ENCODE measurements around the gene NSMCE1. TPM values are rescaled to one million over a fixed set of nuclear protein-coding genes. Genes with fewer than 3 reads are reported as not detected.
A peak's percentile ranks its signal among the peaks of the same experiment; 100 is the strongest.

The NSMCE1 gene
- total RNA-seq, 1 experiment from 2014 or later: 45.7 TPM

GRCh38 chr16:27242398-27242797 lies 26.2 kb downstream of the NSMCE1 start:
- POLR2A ChIA-PET (ENCODE audit: low non-redundant PET): no interaction called here
- CTCF ChIA-PET: interaction anchor here (1.6 kb wide), 1 partner anchor 12 kb away, joined by 3 read pairs; no protein-coding TSS in a partner anchor
- DNase-seq (ENCODE audit: low spot score): no peak
- no TSS peak for BruUV-seq (replicated peaks)
- peak overlapping the region; percentile 24 for H3K4me3 ChIP-seq (ENCODE audit: low read depth, low read length, poor library complexity, severe bottlenecking)
- H3K36me3 ChIP-seq (ENCODE audit: insufficient read depth, low read length, poor library complexity, severe bottlenecking): no peaks in the 10 kb centered on the region
- H3K27me3 ChIP-seq (replicated peaks; ENCODE audit: insufficient read depth, low read depth, low read length, poor library complexity): no peaks in the 10 kb centered on the region
- no peak for TF ChIP-seq EZH2 (IDR thresholded peaks at IDR 0.05; ENCODE audit: borderline replicate concordance, low read depth, low read length, poor library complexity, severe bottlenecking)
- no peak for TF ChIP-seq CTCF (conservative IDR thresholded peaks at IDR 0.05; ENCODE audit: low read depth, low read length)
- H3K4me1 ChIP-seq (ENCODE audit: insufficient read depth, low read length, poor library complexity, severe bottlenecking): peaks cover 37% of the 10 kb centered on the region
- intact Hi-C loops (cut with micrococcal nuclease; ENCODE audit: unreplicated experiment): no loop called here
- H3K9me3 ChIP-seq (ENCODE audit: low read depth, low read length, poor library complexity, severe bottlenecking): no peaks in the 10 kb centered on the region
- peak overlapping the region; percentile 70 for H3K27ac ChIP-seq (ENCODE audit: low read depth, low read length, poor library complexity, severe bottlenecking)

- CTCF ChIA-PET: no interaction called here
- Histone ChIP-seq H3K4me1 (ENCODE audit: insufficient read depth, low read length, poor library complexity, severe bottlenecking) (peaks cover 43% of the 10 kb centered on the region), H3K4me3 (ENCODE audit: low read depth, low read length, poor library complexity, severe bottlenecking) (no peak overlapping the region), H3K9me3 (ENCODE audit: low read depth, low read length, poor library complexity, severe bottlenecking) (no peaks in the 10 kb centered on the region), H3K27me3 (replicated peaks; ENCODE audit: insufficient read depth, low read depth, low read length, poor library complexity) (no peaks in the 10 kb centered on the region), H3K36me3 (ENCODE audit: insufficient read depth, low read length, poor library complexity, severe bottlenecking) (no peaks in the 10 kb centered on the region), H3K27ac (ENCODE audit: low read depth, low read length, poor library complexity, severe bottlenecking) (no peak overlapping the region)
- no TSS peak for BruUV-seq (replicated peaks)
- intact Hi-C loops (cut with micrococcal nuclease; ENCODE audit: unreplicated experiment): no loop called here
- POLR2A ChIA-PET (ENCODE audit: low non-redundant PET): no interaction called here
- TF ChIP-seq CTCF (conservative IDR thresholded peaks at IDR 0.05; ENCODE audit: low read depth, low read length) (no peak), EZH2 (IDR thresholded peaks at IDR 0.05; ENCODE audit: borderline replicate concordance, low read depth, low read length, poor library complexity, severe bottlenecking) (no peak)
- no peak for DNase-seq (ENCODE audit: low spot score)
Measured at GRCh38 chr16:27241658-27242057, 26.9 kb downstream of the NSMCE1 start.

- TF ChIP-seq EZH2 (IDR thresholded peaks at IDR 0.05; ENCODE audit: borderline replicate concordance, low read depth, low read length, poor library complexity, severe bottlenecking) (no peak), CTCF (conservative IDR thresholded peaks at IDR 0.05; ENCODE audit: low read depth, low read length) (no peak)
- H3K27me3 ChIP-seq (replicated peaks; ENCODE audit: insufficient read depth, low read depth, low read length, poor library complexity): no peaks in the 10 kb centered on the region
- intact Hi-C loops (cut with micrococcal nuclease; ENCODE audit: unreplicated experiment): no loop called here
- no peak overlapping the region for H3K4me3 ChIP-seq (ENCODE audit: low read depth, low read length, poor library complexity, severe bottlenecking)
- CTCF ChIA-PET: no interaction called here
- no TSS peak for BruUV-seq (replicated peaks)
- POLR2A ChIA-PET (ENCODE audit: low non-redundant PET): no interaction called here
- H3K9me3 ChIP-seq (ENCODE audit: low read depth, low read length, poor library complexity, severe bottlenecking): no peaks in the 10 kb centered on the region
- DNase-seq (ENCODE audit: low spot score): no peak
- no peak overlapping the region for H3K27ac ChIP-seq (ENCODE audit: low read depth, low read length, poor library complexity, severe bottlenecking)
- H3K36me3 ChIP-seq (ENCODE audit: insufficient read depth, low read length, poor library complexity, severe bottlenecking): no peaks in the 10 kb centered on the region
- H3K4me1 ChIP-seq (ENCODE audit: insufficient read depth, low read length, poor library complexity, severe bottlenecking): peaks cover 42% of the 10 kb centered on the region
Measured at GRCh38 chr16:27240948-27241531, 27.5 kb downstream of the NSMCE1 start.

Data from A673 (cell line).